Measurements from ENCODE around the gene PACRG.
"Not testable (repeated sequence)": the region's sequence is repeated elsewhere in the genome, so short reads cannot be mapped to it uniquely, and the experiment has no call there.

Gene PACRG

DNA sequence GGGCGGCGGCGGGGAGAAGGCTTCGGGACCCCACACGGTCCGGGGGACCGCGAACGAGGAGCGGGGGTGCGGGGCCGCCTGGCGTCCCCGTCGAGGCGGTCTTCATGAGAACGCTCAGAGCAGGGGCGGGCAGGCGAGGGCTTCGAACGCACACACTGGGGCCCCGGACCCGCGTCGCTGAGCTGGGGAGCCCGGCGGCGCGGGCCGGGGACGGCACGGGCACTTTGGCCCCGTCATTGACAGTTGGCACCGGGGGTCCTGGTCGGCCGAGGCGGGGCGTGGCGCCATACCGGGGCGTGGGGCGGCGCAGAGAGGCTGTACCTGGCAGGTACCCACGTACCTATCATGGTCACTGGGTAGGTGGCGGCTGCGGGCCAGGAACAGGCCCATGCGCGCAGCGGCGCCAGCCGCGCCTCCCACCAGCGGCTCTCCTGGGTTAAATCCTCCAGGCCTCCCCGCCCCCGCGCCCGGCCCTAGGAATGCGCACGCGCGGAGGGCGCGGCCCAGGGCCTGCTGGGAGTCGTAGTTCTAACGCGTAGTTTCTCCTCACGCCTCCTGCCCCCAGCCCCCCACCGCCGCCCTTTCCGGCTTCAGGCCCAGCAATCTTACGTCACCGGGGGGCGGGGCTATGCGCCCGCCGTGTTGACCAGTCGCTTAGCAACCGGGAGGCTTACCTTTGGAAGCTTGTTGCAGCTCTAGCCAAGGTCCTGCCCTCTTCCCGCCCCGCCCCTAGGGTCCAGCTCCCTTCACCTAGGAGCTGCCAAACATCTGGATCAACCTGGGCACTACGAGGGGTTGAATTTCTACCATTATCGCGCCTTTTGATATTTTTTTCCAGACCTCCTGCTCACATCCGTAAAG lies at the start of gene PACRG, which contains the start of gene PRKN:
Gene PACRG, plus strand, starts transcription at position 653 of the 861 bp plus-strand sequence.
Gene PRKN, minus strand, starts transcription at position 445 of the 861 bp plus-strand sequence.
- peak; percentile 93 for DNase-seq (ENCODE audit: low read depth)

DNA sequence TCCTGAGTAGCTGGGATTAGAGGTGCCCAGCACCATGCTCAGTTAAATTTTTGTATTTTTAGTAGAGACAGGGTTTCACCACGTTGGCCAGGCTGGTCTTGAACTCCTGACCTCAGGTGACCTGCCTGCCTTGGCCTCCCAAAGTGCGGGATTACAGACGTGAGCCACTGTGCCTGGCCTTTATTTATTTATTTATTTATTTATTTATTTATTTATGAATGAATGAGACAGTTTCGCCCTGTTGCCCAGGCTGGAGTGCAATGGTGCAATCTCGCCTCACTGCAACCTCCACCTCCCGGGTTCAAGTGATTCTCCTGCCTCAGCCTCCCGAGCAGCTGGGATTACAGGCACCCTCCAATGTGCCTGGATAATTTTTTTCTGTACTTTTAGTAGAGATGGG lies 48.9 kb upstream of the PACRG start:
- DNase-seq (ENCODE audit: low read depth) = not testable (repeated sequence)

GRCh38 chr6:162679681-162680080 lies 48.1 kb upstream of the PACRG start:
- no peak for DNase-seq (ENCODE audit: low read depth)

DNA sequence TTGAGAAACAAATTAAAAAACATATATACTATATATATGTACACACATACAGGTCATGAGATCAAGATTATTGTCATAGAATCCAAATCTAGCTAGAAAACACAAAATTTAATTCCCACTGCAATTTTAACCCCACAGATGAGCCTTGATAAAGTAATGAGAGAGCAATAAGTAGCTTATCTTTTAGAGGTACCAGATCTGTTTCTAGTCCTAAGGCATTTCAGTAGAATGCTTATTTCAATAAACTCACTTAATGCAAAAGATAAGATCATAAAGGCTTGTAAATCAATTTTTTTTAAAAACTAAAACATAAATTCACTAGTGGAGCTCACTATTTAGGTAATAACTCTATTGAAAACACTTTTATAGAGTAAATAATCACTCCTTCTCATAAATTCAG lies 47.4 kb upstream of the PACRG start:
- no peak for DNase-seq (ENCODE audit: low read depth)

DNA sequence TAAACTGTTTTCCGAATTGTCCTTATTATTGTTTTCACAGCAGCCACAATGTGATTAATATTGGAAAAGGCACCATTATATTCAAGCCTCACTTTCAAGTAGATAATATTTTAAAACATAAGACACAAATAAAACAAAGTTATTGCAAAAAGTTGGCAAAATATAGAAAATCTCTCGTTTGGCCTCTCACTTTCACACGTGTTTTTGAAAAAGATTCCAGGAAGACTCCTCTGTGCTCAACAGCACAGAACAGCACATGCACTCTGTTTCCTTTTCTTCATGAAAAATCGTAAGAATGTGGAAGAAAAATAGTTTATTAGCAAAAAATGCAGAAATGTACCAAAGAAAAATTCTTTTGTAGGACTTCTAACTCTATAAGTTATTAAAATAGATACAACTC lies 46.9 kb upstream of the PACRG start:
- DNase-seq (ENCODE audit: low read depth) = no peak

DNA sequence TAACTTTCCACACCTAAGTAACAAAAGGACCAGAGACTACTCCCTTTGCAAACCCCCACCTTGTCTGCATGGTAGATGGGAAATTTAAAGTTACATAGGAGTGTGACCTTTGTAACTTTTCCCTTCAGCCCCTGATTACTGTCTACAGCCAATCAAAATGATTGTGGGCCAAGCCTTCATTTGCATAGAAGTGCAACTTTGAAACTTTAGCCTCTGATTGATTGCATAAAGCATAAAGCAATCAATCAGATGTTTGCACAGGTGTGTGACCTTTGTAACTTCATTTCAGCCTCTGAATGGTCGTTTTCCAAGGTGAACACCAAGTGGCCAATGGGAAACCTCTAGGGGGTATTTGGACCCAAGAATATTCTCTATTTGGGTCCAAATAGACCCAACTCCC lies 46.3 kb upstream of the PACRG start:
- DNase-seq (ENCODE audit: low read depth) = no peak

DNA sequence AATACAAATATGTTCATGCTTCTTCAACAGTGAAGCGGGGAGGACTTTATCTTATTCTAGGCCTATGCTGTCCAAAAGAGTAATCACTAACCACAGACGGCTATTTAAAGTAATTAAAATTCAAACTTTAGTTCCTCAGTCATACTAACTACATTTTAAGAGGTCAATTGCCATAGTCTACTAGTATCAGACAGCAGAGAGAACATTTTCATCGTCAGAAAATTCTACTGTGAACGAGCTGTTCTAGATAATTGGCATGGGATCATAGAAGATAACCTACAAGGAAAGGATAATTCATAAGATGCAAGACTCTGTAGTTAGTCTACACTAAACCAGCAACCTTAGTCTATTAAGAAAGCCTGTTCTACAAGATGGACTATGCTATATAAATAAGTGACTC lies 44.6 kb upstream of the PACRG start:
- no peak for DNase-seq (ENCODE audit: low read depth)

DNA sequence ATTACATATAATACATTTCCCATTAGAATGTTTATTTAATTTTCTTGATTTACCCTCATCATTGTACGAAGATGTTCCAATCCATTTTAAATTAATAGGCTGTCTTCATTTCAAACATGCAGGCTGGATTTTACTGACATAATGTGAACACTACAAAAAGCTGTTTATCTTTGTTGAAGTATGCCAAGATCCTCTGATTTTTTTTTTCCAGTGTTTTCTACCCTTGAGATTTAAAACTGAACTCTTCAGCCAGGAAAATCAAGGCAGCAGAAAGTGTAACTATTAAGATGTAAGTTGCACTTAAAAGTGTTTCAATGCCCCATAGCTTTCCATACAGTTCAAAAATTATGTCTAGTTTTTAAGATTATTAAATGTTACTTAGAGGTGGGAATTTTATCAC lies 43.7 kb upstream of the PACRG start:
- no peak for DNase-seq (ENCODE audit: low read depth)

GRCh38 chr6:162684961-162685360 lies 42.8 kb upstream of the PACRG start:
- DNase-seq (ENCODE audit: low read depth) = no peak

GRCh38 chr6:162685586-162685985 lies 42.2 kb upstream of the PACRG start:
- no peak for DNase-seq (ENCODE audit: low read depth)

- DNase-seq (ENCODE audit: low read depth) = no peak
Observed at GRCh38 chr6:162688751-162689345, 38.9 kb upstream of the PACRG start.

DNA sequence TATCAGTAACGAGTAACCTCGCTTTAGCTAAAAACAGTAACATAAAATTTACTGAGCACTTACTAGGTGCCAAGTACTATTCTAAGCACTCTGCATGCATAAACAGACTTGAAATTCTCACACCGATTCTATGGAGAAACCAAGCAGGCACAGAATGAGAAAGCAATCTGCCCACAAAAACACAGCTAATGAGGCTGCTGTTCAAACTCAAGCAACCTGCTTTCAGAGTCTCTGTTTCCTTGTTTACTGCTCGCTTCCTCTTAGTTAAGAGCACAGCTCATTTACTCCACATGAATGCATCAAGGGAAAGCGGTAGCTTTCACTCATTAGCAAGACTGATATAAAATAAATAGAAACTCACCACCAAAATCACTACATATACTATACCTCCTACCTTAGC lies 37.6 kb upstream of the PACRG start:
- no peak for DNase-seq (ENCODE audit: low read depth)

DNA sequence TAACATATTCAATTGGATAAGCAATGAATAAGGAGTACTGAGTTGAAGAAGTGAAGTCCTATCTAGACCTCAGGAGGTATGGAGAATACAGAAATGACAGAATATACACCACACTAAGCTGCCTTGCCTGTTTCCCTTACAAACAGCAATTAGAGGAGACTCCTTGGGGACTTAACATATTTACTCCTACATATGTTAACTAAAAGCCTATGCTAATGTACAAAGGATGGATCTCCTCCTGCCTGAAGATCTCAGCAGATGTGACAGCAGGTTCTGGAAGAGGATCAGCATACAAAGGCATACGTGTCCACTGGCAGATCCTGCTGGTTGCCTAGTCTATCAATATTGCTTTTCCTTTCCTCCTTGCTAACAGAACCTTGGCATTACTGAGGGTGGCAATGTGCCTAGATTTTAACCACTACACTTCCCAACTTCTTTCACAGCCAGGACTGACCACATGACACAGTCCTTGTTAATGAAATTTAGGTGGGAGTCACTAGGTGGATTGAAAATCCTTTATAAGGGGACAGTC lies 29.8 kb upstream of the PACRG start:
- no peak for DNase-seq (ENCODE audit: low read depth)

- no peak for DNase-seq (ENCODE audit: low read depth)
Observed at GRCh38 chr6:162698440-162698839, 29.3 kb upstream of the PACRG start.

- no peak for DNase-seq (ENCODE audit: low read depth)
Observed at GRCh38 chr6:162699961-162700360, 27.8 kb upstream of the PACRG start.

GRCh38 chr6:162700966-162701365 lies 26.8 kb upstream of the PACRG start:
- no peak for DNase-seq (ENCODE audit: low read depth)

DNA sequence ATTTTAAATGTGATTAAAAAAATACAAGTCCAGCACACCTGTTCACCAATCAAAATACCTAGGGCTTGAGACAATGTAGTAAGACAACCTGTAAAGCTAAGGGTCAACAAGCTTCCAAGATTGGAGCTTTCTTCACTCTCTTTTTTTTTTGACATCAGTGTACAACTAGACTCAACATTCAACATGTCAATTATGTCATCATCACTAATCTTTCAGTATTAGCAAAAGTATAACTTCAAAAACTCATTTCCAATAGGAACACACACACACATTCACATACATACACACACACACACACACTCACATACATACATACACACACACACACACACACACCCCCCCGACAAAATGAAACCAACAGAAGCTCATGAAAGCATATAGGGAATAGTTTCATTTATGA lies 26.2 kb upstream of the PACRG start:
- no peak for DNase-seq (ENCODE audit: low read depth)

DNA sequence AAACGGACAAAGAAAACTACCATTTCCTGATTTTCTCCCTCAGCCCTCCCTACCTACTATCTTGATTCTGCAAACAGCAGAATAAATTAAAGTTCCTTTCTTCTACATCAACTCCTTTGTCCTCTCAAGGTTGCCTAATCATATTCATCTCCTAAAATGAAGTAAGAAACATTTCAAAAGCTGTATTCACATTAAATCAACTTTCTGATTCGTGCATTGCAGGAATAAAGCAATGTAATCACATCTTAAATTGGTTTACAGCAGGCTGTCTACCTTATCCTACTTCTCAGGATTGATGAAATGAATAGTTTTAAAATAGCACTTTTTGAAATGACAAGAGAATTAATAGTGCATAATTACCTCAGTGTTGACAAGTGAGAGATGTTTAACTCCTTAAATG lies 25.3 kb upstream of the PACRG start:
- DNase-seq (ENCODE audit: low read depth) = no peak

DNA sequence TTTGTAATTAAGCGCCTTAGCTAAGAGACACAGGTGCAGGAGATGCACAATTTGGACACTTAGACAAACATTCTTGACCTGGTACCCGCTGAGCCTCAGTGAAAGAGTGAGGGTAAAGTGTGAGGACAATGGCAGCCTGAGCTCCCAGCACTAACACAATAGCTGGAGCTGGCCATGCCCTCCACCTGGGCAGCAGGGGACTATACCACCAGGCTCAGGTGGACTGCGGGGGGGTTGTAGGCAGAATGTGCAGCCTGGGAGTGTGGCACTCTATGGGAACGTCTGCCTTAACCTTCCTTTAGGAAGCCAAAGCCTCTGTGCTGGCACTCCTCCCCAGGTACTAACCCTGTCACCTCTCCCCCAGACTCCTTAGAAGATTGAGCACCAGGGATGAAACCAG lies 23.8 kb upstream of the PACRG start:
- no peak for DNase-seq (ENCODE audit: low read depth)

- no peak for DNase-seq (ENCODE audit: low read depth)
Observed at GRCh38 chr6:162705736-162706135, 22.0 kb upstream of the PACRG start.

DNA sequence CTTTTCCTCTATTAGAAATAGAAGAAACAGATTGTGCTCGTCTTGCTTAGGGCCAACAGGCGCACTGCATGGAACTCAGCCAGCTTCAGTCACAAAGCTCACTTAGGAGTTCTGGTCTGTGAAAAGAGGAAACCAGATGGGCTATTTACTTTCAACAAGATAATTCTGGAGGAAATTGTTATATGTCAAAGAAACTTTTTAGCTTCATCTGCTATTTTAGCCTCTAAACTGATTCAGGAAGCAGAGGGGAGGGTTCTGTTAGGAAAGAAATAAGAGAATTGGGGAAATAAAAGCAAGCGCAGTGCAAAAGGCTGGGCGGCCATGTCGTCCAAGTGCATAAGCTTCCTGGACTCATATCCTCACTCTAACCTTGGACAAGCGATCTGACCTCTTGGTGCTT lies 21.5 kb upstream of the PACRG start:
- no peak for DNase-seq (ENCODE audit: low read depth)

GRCh38 chr6:162708971-162709370 lies 18.8 kb upstream of the PACRG start:
- DNase-seq (ENCODE audit: low read depth) = no peak

- no peak for DNase-seq (ENCODE audit: low read depth)
Observed at GRCh38 chr6:162709431-162709830, 18.3 kb upstream of the PACRG start.
